ENCODE measurements around the gene ITPKB.

The ITPKB gene

GRCh38 chr1:226786550-226786949, 47.5 kb upstream of the ITPKB start:
- TF ChIP-seq GABPA (IDR thresholded peaks at IDR 0.05; ENCODE audit: low read depth) (no peak), REST (IDR thresholded peaks at IDR 0.05; ENCODE audit: insufficient replicate concordance, low read depth) (no peak), SPI1 (IDR thresholded peaks at IDR 0.05; ENCODE audit: borderline replicate concordance, low read depth) (no peak), CTCF (IDR thresholded peaks at IDR 0.05; ENCODE audit: insufficient read depth, low read length) (no peak)
- Histone ChIP-seq H3K4me3 (replicated peaks; ENCODE audit: insufficient read depth, low read length) (no peak overlapping the region), H3K27me3 (ENCODE audit: insufficient read depth, poor library complexity, severe bottlenecking) (no peaks in the 10 kb centered on the region), H3K27ac (replicated peaks) (no peak overlapping the region)
- DNase-seq (ENCODE audit: low read depth in 1 of 2, low spot score in 1 of 2), result no peak

- Histone ChIP-seq H3K27me3 (ENCODE audit: insufficient read depth, poor library complexity, severe bottlenecking) (no peaks in the 10 kb centered on the region), H3K4me3 (replicated peaks; ENCODE audit: insufficient read depth, low read length) (no peak overlapping the region), H3K27ac (replicated peaks) (no peak overlapping the region)
- TF ChIP-seq GABPA (IDR thresholded peaks at IDR 0.05; ENCODE audit: low read depth), result no peak
- no peak for TF ChIP-seq REST (IDR thresholded peaks at IDR 0.05; ENCODE audit: insufficient replicate concordance, low read depth)
- TF ChIP-seq CTCF (IDR thresholded peaks at IDR 0.05; ENCODE audit: insufficient read depth, low read length), result no peak
- no peak for TF ChIP-seq POLR2AphosphoS5 (IDR thresholded peaks at IDR 0.05; ENCODE audit: low read depth)
- no peak for TF ChIP-seq SPI1 (IDR thresholded peaks at IDR 0.05; ENCODE audit: borderline replicate concordance, low read depth)
- DNase-seq (ENCODE audit: low read depth in 1 of 2, low spot score in 1 of 2), result no peak
Observed at GRCh38 chr1:226785805-226786204, 46.7 kb upstream of the ITPKB start.

- TF ChIP-seq SPI1 (IDR thresholded peaks at IDR 0.05; ENCODE audit: borderline replicate concordance, low read depth), result no peak
- TF ChIP-seq CTCF (IDR thresholded peaks at IDR 0.05; ENCODE audit: insufficient read depth, low read length), result no peak
- TF ChIP-seq REST (IDR thresholded peaks at IDR 0.05; ENCODE audit: insufficient replicate concordance, low read depth), result no peak
- Histone ChIP-seq H3K4me3 (replicated peaks; ENCODE audit: insufficient read depth, low read length) (no peak overlapping the region), H3K27me3 (ENCODE audit: insufficient read depth, poor library complexity, severe bottlenecking) (no peaks in the 10 kb centered on the region), H3K27ac (replicated peaks) (no peak overlapping the region)
- DNase-seq (ENCODE audit: low read depth in 1 of 2, low spot score in 1 of 2), result no peak
Observed at GRCh38 chr1:226784081-226785049, 45.3 kb upstream of the ITPKB start.
